Mesenchymal stem cell (in vitro differentiated cells and primary cell): ENCODE results near the gene UGCG.
A peak's percentile ranks its signal among the peaks of the same experiment; 100 is the strongest.

Experiments used
- DNase-seq: peaks from one replicate; pipeline ENCODE4 v3.0.0-alpha.2; 2013
- H2AFZ ChIP-seq: one replicate; pipeline ENCODE4 v1.6.1; 2013; ENCODE audit warnings: low read depth, mild to moderate bottlenecking, control low read depth, inconsistent platforms, low read length, moderate library complexity
- H2AK5ac ChIP-seq: 2 replicates; pipeline ENCODE4 v1.6.1; 2013; ENCODE audit warnings: low read length, moderate library complexity, mild to moderate bottlenecking, inconsistent platforms; ENCODE audit not compliant: severe bottlenecking
- H2BK120ac ChIP-seq: one replicate; pipeline ENCODE4 v1.6.1; 2013; ENCODE audit warnings: low read depth, mild to moderate bottlenecking, inconsistent platforms, low read length, moderate library complexity
- H2BK12ac ChIP-seq, 2 experiments: one replicate each; pipeline ENCODE4 v1.6.1; 2013; ENCODE audit warnings: inconsistent platforms in 2 of 2, low read length in 2 of 2, mild to moderate bottlenecking in 2 of 2, moderate library complexity in 2 of 2, control low read depth in 1 of 2
- H2BK15ac ChIP-seq: one replicate; pipeline ENCODE4 v1.6.1; 2013; ENCODE audit warnings: mild to moderate bottlenecking, low read depth, inconsistent platforms; ENCODE audit not compliant: poor library complexity, severe bottlenecking
- H2BK5ac ChIP-seq: 2 replicates; pipeline ENCODE4 v1.6.1; 2013; ENCODE audit warnings: low read depth, mild to moderate bottlenecking, low read length, control low read depth, inconsistent platforms; ENCODE audit not compliant: poor library complexity, severe bottlenecking
- H3K14ac ChIP-seq, 2 experiments: one replicate each; pipeline ENCODE4 v1.6.1; 2013; ENCODE audit warnings: inconsistent platforms in 2 of 2, low read length in 2 of 2, control low read depth in 1 of 2, mild to moderate bottlenecking in 1 of 2, moderate library complexity in 1 of 2
- H3K18ac ChIP-seq, 2 experiments: one replicate each; pipeline ENCODE4 v1.6.1; 2013; ENCODE audit warnings: inconsistent platforms in 2 of 2, low read length in 2 of 2, control low read depth in 1 of 2, low read depth in 1 of 2, mild to moderate bottlenecking in 1 of 2
- H3K23ac ChIP-seq, 2 experiments: one replicate each; pipeline ENCODE4 v1.6.1; 2013; ENCODE audit warnings: inconsistent platforms in 2 of 2, low read length in 2 of 2, mild to moderate bottlenecking in 2 of 2, moderate library complexity in 2 of 2, control low read depth in 1 of 2
- H3K27ac ChIP-seq: 2 replicates; pipeline ENCODE4 v1.5.1; 2013; ENCODE audit warnings: mild to moderate bottlenecking, moderate library complexity, low read length, control low read depth, inconsistent platforms; ENCODE audit not compliant: poor library complexity, severe bottlenecking
- H3K27me3 ChIP-seq, 2 experiments: 2 replicates each; pipeline versions ENCODE4 v1.6.1 to v1.7.0; 2013; ENCODE audit warnings: low read length in 2 of 2, mild to moderate bottlenecking in 2 of 2, moderate library complexity in 2 of 2, control low read depth in 1 of 2, inconsistent platforms in 1 of 2; ENCODE audit not compliant: control insufficient read depth in 1 of 2, insufficient read depth in 1 of 2
- H3K36me3 ChIP-seq, 2 experiments: 2 replicates each; pipeline versions ENCODE4 v1.6.1 to v1.7.0; 2013; ENCODE audit warnings: low read length in 2 of 2, control low read depth in 1 of 2, inconsistent platforms in 1 of 2, low read depth in 1 of 2, mild to moderate bottlenecking in 1 of 2; ENCODE audit not compliant: insufficient read depth in 2 of 2, control insufficient read depth in 1 of 2
- H3K4ac ChIP-seq, 2 experiments: one replicate each; pipeline ENCODE4 v1.6.1; 2013; ENCODE audit warnings: inconsistent platforms in 2 of 2, low read length in 2 of 2, mild to moderate bottlenecking in 2 of 2, moderate library complexity in 2 of 2, control low read depth in 1 of 2, low read depth in 1 of 2
- H3K4me1 ChIP-seq: 2 replicates; pipeline ENCODE4 v1.6.1; 2013; ENCODE audit warnings: low read depth, low read length, control low read depth; ENCODE audit not compliant: control insufficient read depth, insufficient read depth
- H3K4me2 ChIP-seq: 2 replicates; pipeline ENCODE4 v1.6.1; 2013; ENCODE audit warnings: low read length, mild to moderate bottlenecking, inconsistent platforms; ENCODE audit not compliant: poor library complexity, severe bottlenecking
- H3K4me3 ChIP-seq, 2 experiments: 2 replicates each; pipeline versions ENCODE4 v1.5.1 to v1.7.0; 2013; ENCODE audit warnings: low read length in 2 of 2, mild to moderate bottlenecking in 2 of 2, control low read depth in 1 of 2, low read depth in 1 of 2; ENCODE audit not compliant: insufficient read depth in 1 of 2
- H3K79me1 ChIP-seq: replicated peaks from 2 replicates; pipeline ENCODE4 v1.6.1; 2013; ENCODE audit warnings: mild to moderate bottlenecking, control low read depth, low read length, inconsistent platforms; ENCODE audit not compliant: poor library complexity, severe bottlenecking
- H3K9ac ChIP-seq: 2 replicates; pipeline ENCODE4 v1.7.0; 2013; ENCODE audit warnings: mild to moderate bottlenecking, low read length, moderate library complexity
- H3K9me3 ChIP-seq: 2 replicates; pipeline ENCODE4 v1.7.0; 2013; ENCODE audit warnings: mild to moderate bottlenecking, low read length; ENCODE audit not compliant: control insufficient read depth
- H4K8ac ChIP-seq: one replicate; pipeline ENCODE4 v1.6.1; 2013; ENCODE audit warnings: inconsistent platforms, mild to moderate bottlenecking, low read length, moderate library complexity
- H4K91ac ChIP-seq: one replicate; pipeline ENCODE4 v1.6.1; 2013; ENCODE audit warnings: mild to moderate bottlenecking, low read length, inconsistent platforms
- WGBS: methylation state at CpG from one replicate; pipeline ENCODE4 v1.1.7; 2013; ENCODE audit warnings: mixed read lengths; 5-methylcytosine and 5-hydroxymethylcytosine counted together

The UGCG gene

DNA sequence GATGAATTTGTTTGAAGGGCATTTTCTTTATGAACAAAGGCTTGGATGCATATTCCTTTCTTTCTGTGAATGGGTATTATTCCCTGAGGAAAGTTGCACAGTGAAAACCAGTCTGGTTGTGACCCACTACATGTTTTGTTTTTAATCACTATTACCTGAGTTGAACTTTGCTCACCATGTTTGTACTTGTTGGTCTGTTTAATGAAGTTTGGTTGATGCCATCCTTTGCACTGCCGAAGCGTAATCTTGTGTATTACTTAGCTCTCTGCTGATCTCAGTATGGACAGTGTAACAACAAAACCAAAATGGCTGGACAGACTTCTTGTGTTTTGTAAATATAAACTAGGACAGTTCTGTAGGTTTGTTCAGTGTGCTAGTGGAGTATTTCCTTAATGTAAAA lies 38.1 kb downstream of the UGCG start:
- H3K9ac ChIP-seq, result no peak overlapping the region
- H2AFZ ChIP-seq, result no peak overlapping the region
- no peak overlapping the region for H3K4ac ChIP-seq
- H3K18ac ChIP-seq, result no peak overlapping the region
- WGBS, result 100% methylated on average over 2 of the region's 2 CpGs
- H4K8ac ChIP-seq, result no peak overlapping the region
- no peak overlapping the region for H2BK5ac ChIP-seq
- no peak overlapping the region for H3K14ac ChIP-seq
- H3K36me3 ChIP-seq, result peaks cover 29 to 76% of the 10 kb centered on the region in 2 experiments
- peaks cover 11% of the 10 kb centered on the region for H3K4me1 ChIP-seq
- peak overlapping the region; percentile 36 for H2AK5ac ChIP-seq
- no peak overlapping the region for H2BK12ac ChIP-seq
- no peak overlapping the region for H4K91ac ChIP-seq
- H2BK15ac ChIP-seq, result no peak overlapping the region
- H3K27ac ChIP-seq, result peak overlapping the region; percentile 68
- no peak overlapping the region for H2BK120ac ChIP-seq
- H3K4me2 ChIP-seq, result no peak overlapping the region
- H3K23ac ChIP-seq, result no peak overlapping the region
- no peak for DNase-seq
- H3K27me3 ChIP-seq, result no peaks in the 10 kb centered on the region
- H3K4me3 ChIP-seq, result no peak overlapping the region
- peaks cover 3% of the 10 kb centered on the region for H3K79me1 ChIP-seq
- H3K9me3 ChIP-seq, result no peaks in the 10 kb centered on the region

DNA sequence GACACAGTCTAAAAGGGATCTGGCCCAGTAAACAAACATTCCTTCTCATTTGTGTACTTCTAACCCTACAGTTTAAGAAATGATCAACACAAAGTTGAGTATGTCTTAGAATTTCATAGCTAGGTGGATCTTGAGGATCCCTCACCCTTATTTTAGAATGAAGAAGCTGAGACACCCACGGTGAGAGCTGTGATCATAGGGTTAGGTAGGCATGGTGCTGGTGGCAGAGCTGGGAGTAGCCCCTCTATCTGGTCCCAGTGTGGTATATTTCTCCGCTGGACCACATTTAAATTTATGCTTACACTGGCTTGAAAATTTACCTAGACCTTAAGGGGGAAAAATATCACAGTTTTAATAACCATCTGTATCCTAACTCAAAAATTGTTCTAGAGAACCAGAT lies 39.8 kb downstream of the UGCG start:
- Histone ChIP-seq H3K9ac (no peak overlapping the region), H3K14ac (no peak overlapping the region), H2AK5ac (no peak overlapping the region), H2BK5ac (no peak overlapping the region), H3K27me3 (no peaks in the 10 kb centered on the region), H3K27ac (peak overlapping the region; percentile 39), H3K9me3 (no peaks in the 10 kb centered on the region), H2BK12ac (no peak overlapping the region), H2BK15ac (no peak overlapping the region), H4K91ac (no peak overlapping the region), H3K4me3 (no peak overlapping the region), H3K4me1 (peaks cover 11% of the 10 kb centered on the region), H2BK120ac (no peak overlapping the region), H3K4me2 (no peak overlapping the region), H3K79me1 (peaks cover 3% of the 10 kb centered on the region), H4K8ac (no peak overlapping the region), H3K23ac (no peak overlapping the region), H3K4ac (no peak overlapping the region), H2AFZ (no peak overlapping the region), H3K18ac (no peak overlapping the region), H3K36me3 (peaks cover 24 to 60% of the 10 kb centered on the region in 2 experiments)
- DNase-seq, result no peak
- WGBS, result 100% methylated on average over 1 of the region's 2 CpGs

DNA sequence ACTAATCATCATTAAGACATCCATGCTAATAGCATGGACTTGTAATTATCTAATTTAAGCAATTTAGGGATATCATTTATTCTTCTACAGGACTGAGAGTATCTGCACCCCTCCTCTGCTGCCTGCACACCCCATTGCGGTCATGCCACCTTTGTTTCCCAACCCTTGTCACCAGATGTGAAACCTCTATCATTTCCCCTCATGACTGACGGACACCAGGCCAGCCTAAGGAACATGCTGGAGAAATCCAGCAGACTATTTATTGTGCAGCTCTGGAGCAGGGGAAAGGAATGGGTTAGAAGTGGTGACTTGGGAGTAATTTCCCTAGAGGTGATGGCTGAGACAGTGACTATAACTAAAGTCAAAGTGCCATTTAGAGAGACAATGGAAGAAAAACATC lies 40.7 kb downstream of the UGCG start:
- H3K36me3 ChIP-seq, result peaks cover 20 to 51% of the 10 kb centered on the region in 2 experiments
- no peak overlapping the region for H3K4ac ChIP-seq
- H3K9ac ChIP-seq, result no peak overlapping the region
- no peak overlapping the region for H3K23ac ChIP-seq
- no peak overlapping the region for H2AK5ac ChIP-seq
- no peak overlapping the region for H2BK120ac ChIP-seq
- H3K27me3 ChIP-seq, result no peaks in the 10 kb centered on the region
- no peak overlapping the region for H3K4me2 ChIP-seq
- no peak overlapping the region for H3K18ac ChIP-seq
- H4K91ac ChIP-seq, result no peak overlapping the region
- H3K4me3 ChIP-seq, result no peak overlapping the region
- no peak overlapping the region for H2BK12ac ChIP-seq
- peaks cover 9% of the 10 kb centered on the region for H3K4me1 ChIP-seq
- H4K8ac ChIP-seq, result no peak overlapping the region
- 97% methylated on average over 2 of the region's 2 CpGs for WGBS
- H3K14ac ChIP-seq, result no peak overlapping the region
- DNase-seq, result no peak
- no peak overlapping the region for H2BK5ac ChIP-seq
- H2BK15ac ChIP-seq, result no peak overlapping the region
- no peaks in the 10 kb centered on the region for H3K9me3 ChIP-seq
- peak overlapping the region; percentile 70 for H3K27ac ChIP-seq
- peaks cover 3% of the 10 kb centered on the region for H3K79me1 ChIP-seq
- no peak overlapping the region for H2AFZ ChIP-seq

DNA sequence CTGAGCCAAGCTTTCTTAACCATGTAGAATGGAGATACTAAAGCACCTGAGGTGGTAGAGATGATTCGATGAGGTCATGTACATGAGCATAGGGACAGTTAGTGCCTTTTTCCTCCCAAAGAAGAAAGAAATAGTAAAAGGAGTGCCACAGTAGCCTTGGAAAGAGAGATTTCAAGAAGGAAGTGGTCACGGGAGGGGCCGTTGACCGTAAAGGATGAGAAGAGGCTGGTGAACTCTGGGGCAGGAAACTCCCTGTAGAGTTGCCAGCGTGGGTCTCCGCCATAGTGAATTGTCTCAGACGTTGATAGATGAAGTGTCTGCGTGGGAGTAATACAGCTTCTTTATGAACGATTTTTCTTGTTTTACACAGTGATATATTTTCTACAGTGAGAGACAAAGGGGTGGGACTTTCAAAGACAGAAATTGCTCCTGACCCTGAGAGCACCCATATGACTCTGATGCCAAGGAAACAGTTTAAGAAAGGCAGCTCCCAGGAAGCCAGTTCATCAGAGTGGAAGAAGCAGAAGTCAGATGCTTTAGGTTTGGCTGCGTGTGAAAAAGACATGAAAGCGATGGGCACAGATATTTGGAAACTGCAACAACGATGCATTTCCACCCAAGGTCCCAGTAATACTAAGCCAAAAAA lies 41.3 kb downstream of the UGCG start:
- no peak overlapping the region for H4K91ac ChIP-seq
- no peaks in the 10 kb centered on the region for H3K27me3 ChIP-seq
- H3K18ac ChIP-seq, result no peak overlapping the region
- no peak overlapping the region for H3K4ac ChIP-seq
- peaks cover 20 to 45% of the 10 kb centered on the region in 2 experiments for H3K36me3 ChIP-seq
- H3K4me2 ChIP-seq, result no peak overlapping the region
- no peak overlapping the region for H2AFZ ChIP-seq
- peak overlapping the region; percentile 69 for H2BK5ac ChIP-seq
- peaks cover 14% of the 10 kb centered on the region for H3K4me1 ChIP-seq
- no peak overlapping the region for H3K9ac ChIP-seq
- no peak overlapping the region for H3K4me3 ChIP-seq
- peak; percentile 45 for DNase-seq
- H4K8ac ChIP-seq, result no peak overlapping the region
- no peak overlapping the region for H2BK15ac ChIP-seq
- 84% methylated on average over 12 of the region's 12 CpGs for WGBS
- H3K23ac ChIP-seq, result no peak overlapping the region
- H2BK12ac ChIP-seq, result no peak overlapping the region
- peak overlapping the region; percentile 86 for H2AK5ac ChIP-seq
- H3K9me3 ChIP-seq, result no peaks in the 10 kb centered on the region
- H3K79me1 ChIP-seq, result peaks cover 3% of the 10 kb centered on the region
- H3K27ac ChIP-seq, result peak overlapping the region; percentile 70
- H2BK120ac ChIP-seq, result no peak overlapping the region
- no peak overlapping the region for H3K14ac ChIP-seq
